Measurements from ENCODE around the gene DPP3.
"Not testable (repeated sequence)": the region's sequence is repeated elsewhere in the genome, so short reads cannot be mapped to it uniquely, and the experiment has no call there.

The DPP3 gene

DNA sequence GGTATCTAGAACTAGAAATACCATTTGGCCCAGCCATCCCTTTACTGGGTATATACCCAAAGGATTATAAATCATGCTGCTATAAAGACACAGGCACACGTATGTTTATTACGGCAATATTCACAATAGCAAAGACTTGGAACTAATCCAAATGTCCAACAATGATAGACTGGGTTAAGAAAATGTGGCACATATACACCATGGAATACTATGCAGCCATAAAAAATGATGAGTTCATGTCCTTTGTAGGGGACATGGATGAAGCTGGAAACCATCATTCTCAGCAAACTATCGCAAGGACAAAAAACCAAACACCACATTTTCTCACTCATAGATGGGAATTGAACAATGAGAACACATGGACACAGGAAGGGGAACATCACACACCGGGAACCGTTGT is 16.1 kb upstream of the DPP3 start:
- not testable (repeated sequence) for DNase-seq (ENCODE audit: low read depth, low spot score); H3K27ac ChIP-seq

- DNase-seq (ENCODE audit: low read depth, low spot score), result no peak
- no peak overlapping the region for H3K27ac ChIP-seq
Observed at GRCh38 chr11:66464916-66465315, 15.3 kb upstream of the DPP3 start.

DNA sequence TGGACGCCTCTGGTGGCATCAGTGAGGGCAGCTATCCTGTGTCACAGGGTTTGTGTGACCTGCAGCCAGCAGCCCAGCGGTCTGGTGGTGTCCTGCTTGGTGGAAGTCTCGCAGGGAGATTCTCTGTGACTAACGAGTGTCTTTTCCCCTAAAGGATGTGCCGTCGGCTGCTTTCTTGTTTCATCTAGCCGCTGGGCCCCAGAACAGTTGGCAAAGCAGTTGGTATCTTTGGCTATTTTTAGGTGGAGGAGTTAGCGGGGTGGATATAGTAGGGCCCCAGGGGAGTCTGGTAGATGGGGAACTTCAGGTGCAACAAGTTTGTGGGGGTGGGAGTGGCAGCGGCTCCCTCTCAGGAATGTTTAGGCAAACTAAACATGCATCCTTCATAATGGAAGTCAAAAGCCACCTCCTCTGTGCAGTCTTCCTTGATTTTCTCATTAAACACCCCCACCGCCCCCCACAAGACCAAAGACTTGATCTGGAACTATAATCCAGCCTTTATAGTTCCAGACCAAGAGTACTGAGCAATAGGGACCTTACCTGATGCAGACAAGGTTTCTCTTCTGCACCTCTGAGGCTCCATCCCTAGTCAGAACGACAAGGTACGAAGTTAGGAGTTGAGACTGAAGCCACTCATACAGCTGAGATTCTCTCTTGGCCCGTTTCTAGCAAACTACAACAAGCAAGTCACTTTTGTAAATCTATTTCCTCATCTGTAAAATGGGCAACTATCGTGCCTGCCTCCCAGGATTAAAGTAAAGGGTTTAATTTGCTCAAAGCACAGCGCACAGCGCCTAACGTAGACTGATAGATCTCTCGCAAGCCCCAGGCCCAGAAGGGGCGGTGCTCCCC is 14.6 kb upstream of the DPP3 start:
- DNase-seq (ENCODE audit: low read depth, low spot score), result no peak
- H3K27ac ChIP-seq, result no peak overlapping the region

DNA sequence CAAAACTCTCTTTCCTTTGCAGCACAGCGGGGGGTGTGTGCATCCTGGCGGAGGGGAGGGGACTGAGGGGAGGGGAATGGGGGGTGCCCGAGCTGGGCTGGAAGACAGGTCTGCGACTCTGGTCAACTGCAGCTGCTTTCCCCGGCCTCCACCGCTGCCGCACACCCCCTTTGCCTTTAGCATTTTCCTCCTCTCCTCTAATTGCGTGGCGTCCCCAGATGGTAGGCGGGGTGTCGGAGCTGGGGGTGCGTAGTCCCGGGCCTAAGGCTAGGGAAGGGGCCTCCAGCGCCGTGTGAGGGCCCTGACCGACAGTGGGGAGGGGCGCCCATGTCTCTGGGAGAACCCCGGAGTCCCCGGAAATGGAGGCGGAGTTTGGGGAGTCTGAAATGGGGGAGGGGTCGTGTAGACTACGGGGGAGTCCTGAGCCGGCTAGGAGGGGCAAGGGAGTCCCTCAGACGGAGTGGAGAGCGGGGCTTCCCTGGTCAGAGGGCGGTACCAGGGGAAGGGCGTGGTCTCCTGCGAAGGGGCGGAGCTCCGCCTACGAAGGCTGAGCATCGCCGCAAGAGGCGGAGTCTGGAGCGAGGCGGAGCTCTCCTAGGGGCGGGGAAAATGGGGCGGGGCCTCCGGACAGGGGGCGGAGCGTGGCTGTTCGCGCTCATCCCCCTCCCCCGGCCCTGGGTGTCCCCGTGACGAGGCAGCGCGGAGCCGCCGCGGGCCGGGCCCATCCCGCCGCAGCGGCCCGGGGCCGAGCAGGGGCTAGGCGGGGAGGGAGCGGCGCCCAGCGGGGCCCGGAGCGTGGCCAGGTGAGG is 13.8 kb upstream of the DPP3 start, which contains the start of gene PELI3:
PELI3 (plus strand) TSS at position 681 of the 809 bp plus-strand sequence. CDS start 1,224 bp downstream, outside the sequence.
- DNase-seq (ENCODE audit: low read depth, low spot score), result no peak
- no peak within 1 kb of the TSS for H3K27ac ChIP-seq

DNA sequence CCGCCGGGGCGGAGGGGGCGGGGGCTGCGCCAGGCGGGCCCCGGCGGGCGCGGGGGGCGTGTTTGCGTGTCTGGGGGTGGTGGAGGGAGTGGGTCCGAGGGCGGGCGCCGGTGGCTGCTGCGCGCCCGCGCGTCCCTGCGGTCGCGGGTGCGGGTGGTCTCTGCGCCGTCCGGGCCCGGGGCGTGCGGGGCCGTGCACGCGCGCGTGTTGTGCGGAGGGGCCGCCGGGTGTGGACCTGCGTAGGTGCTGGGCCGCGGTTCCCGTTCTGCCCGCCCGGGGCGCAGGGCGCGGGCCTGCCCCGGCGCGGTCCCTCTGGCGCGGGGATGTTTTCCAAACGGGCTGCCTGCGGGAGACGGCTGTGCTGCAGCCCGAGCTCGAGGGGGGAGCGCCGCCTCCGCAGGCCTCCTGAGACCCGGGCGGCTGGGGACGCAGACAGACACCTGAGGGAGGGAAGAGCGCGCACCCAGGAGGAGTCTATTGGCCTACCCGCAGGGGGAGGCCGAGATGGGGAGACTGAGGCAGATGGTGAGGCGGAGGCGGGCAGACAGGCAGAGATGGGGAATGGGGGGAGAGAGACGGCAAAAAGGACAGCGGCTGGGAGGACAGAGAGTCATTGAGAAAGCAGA is 13.1 kb upstream of the DPP3 start:
- no peak overlapping the region for H3K27ac ChIP-seq
- DNase-seq (ENCODE audit: low read depth, low spot score), result no peak

DNA sequence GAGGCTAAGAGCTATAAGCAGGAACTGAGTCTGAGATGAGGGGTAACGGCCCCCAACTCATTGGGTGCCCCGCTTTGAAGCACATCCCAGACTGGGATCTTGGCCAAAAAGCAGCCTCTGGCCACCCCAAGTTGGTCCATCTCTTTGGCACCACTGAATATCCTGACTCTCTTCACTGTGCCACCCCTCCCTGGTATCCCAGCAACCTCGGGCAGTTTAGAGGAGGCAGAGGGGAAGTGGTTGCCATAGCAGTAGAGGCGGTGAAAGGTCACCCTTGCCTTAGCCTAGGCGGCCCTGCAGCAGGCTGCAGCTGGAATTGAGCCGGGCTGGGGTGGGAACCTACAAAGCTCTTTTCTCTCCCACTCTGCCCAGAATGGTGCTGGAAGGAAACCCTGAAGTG is 12.5 kb upstream of the DPP3 start:
- no peak for DNase-seq (ENCODE audit: low read depth, low spot score)
- H3K27ac ChIP-seq, result no peak overlapping the region

DNA sequence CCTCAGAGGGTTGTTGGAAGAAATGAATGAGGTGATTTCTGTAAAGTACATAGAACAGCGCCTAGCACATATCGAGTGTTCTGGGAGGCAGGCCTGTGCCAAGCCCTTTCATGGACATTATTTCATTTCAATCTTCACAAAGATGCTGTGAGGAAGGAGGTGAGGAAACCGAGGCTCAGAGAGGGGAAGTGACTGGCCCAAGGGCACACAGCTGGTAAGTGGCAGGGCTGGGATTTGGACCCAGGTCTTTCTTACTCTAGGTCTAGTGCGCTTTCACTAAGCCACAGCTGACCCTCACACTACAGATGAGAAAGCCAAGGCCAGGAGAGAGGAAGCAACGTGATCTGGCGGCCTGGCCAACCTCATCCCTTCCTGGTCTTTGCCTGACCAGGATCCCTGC is 11.5 kb upstream of the DPP3 start:
- no peak for DNase-seq (ENCODE audit: low read depth, low spot score)
- H3K27ac ChIP-seq, result no peak overlapping the region

DNA sequence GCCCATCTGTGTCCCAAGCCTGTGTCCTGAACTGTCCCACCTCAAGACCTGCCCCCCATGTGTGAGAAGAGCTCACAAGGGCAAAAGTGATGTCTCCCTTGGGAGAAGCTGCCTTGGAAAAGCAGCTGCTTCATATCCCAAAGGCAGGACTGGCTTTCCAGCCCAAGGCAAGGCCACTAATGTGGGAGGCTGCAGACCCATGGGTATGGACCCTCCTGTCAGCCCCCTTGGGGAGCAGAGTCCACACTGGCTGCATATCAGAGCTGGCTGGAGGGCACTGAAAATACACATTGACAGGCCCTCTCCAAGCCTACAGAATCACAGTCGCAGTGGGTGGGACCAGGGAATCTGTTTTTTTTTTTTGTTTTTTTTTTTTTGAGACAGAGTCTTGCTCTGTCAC is 10.8 kb upstream of the DPP3 start:
- no peak for DNase-seq (ENCODE audit: low read depth, low spot score)
- H3K27ac ChIP-seq, result no peak overlapping the region

DNA sequence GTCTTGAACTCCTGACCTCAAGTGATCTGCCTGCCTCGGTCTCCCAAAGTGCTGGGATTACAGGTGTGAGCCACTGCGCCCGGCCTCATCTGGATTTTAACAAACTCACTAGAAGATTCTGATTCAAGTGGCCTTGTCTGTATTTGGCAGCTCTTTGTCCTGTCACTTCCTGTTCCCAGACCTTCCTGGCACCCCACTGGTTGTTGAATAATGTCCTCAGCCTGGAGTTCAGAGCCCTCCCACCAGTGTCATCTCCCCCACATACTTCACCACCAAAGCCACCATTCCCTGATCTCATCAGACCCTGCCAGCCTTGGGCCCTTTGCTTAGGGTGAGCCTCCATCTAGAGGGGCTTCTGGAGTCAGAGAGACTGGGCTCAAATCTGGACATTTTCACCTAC is 10.2 kb upstream of the DPP3 start:
- H3K27ac ChIP-seq, result no peak overlapping the region
- no peak for DNase-seq (ENCODE audit: low read depth, low spot score)

- no peak overlapping the region for H3K27ac ChIP-seq
- no peak for DNase-seq (ENCODE audit: low read depth, low spot score)
Observed at GRCh38 chr11:66471142-66471541, 9.1 kb upstream of the DPP3 start.

DNA sequence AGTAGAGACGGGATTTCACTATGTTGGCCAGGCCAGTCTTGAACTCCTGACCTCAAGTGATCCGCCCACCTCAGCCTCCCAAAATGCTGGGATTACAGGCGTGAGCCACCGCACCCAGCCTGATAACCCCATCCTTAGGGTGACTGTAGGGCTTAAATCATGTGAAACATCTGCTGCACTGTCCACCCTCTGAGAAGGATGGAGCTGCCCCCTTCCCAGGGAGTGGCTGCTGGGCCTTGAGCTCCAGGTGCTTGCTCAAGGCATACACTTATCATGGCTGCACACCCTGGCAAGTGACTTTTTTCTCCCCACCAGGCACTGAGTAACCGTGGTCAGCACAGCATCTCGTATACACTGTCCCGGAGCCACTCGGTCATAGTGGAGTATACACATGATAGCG is 8.2 kb upstream of the DPP3 start:
- DNase-seq (ENCODE audit: low read depth, low spot score), result no peak
- no peak overlapping the region for H3K27ac ChIP-seq

DNA sequence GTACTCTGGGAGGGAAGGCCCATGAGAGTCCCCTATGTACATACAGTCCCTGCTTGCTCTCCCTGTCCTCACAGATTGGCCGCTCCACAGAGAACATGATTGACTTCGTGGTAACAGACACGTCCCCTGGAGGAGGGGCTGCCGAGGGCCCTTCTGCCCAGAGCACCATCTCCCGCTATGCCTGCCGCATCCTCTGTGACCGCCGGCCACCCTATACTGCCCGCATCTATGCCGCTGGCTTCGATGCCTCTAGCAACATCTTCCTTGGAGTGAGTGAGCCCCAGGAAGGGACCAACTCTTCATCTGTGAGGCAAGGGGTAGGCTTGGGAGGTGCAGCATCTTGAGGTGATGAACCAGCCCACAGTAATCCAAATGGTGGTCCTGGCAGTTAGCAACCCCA is 7.1 kb upstream of the DPP3 start:
- DNase-seq (ENCODE audit: low read depth, low spot score), result no peak
- no peak overlapping the region for H3K27ac ChIP-seq

DNA sequence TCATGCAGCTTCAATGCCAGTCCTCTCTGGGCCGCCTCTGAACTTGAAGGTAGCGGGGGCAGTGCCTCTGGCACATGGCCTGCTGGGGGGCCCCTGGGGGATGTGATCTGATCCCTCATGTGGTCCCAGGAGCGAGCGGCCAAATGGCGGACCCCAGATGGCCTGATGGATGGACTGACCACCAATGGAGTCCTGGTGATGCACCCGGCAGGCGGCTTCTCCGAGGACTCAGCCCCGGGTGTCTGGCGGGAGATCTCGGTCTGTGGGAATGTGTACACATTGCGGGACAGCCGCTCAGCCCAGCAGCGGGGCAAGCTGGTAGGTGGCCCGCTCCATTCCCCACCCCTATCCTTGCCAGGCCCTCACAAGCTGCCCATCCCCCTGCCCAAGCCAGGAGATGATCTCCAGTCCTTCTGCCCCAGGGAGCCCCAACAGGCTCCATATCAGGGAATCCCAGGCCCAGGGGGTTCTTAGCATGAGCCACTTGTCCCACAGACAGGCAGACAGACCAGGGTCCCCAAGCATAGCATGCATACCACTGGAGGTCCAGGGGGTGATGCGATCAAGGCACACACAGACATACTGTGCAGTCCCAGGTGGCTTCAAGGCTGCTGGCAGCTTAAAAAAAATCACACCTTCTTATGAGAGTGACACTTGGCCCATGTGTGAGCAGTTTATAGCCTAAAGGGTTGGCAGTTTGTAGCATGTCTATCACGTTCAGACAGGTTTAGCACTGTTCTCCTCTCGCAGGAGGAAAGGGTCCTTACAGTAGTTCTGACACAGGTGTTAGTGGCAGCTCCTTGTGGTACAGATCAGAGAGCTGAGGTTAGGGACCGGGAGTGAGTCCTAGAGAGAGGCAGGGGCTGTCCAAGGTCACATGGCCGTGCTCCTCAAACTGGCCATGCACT is 6.4 kb upstream of the DPP3 start:
- DNase-seq (ENCODE audit: low read depth, low spot score), result no peak
- H3K27ac ChIP-seq, result no peak overlapping the region

GRCh38 chr11:66475349-66476172 is 4.7 kb upstream of the DPP3 start:
- no peak overlapping the region for H3K27ac ChIP-seq
- no peak for DNase-seq (ENCODE audit: low read depth, low spot score)

DNA sequence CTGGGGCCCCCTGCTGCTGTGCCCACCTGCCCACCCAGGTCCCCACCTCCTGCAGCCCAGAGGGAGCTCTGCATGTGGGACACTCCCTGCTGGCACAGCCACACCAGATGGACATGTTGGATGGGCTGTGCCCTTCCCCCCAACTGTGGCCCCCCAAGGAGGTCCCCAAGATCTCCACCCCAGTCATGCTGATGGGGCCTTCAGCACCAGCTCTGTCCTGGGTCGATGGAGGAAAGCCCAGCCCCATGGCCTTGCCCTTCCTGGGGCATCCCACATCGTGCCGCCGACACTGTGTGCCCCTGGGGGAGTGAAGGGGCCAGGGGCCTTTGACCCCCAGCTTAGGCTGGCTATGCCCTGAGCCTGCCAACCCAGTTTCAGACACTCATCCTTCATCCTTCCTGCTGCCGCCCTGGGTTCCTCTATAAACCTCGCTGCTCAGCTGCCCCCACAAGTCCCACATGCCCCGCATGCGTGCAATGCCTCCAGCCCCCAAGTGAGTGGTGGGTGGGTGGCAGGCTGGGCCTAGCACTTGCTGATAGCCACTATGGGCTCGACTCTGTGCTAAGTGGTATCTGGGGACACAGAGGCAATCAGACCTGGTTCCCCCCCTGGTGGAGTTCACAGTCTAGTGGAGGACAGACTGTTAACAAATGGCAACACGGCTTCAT is 3.9 kb upstream of the DPP3 start:
- no peak for DNase-seq (ENCODE audit: low read depth, low spot score)
- no peak overlapping the region for H3K27ac ChIP-seq

DNA sequence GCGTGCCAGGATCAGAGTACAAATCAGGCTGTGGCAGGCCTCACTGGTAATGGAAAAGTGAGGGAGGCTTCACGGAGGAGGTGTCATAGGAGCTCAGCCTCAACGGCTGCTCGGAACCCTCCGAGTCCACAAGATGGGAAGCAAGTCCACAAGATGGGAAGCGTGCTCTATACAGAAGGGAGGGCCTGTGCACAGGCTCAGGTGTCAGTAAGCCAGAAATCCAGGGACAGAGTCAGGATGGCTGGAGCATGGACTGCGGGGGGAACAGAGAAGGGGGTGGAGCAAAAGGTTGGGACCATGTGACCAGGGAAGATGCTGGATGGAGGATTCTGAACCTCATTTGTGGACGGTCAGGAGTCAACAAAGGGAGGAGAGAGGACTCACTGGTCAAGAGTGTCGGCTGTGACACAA is 3.4 kb upstream of the DPP3 start:
- no peak for DNase-seq (ENCODE audit: low read depth, low spot score)
- H3K27ac ChIP-seq, result no peak overlapping the region

- DNase-seq (ENCODE audit: low read depth, low spot score), result no peak
- no peak overlapping the region for H3K27ac ChIP-seq
Observed at GRCh38 chr11:66477263-66478201, 2.7 kb upstream of the DPP3 start.
